ENCODE measurements around the gene C2. TPM values are rescaled to one million over a fixed set of nuclear protein-coding genes. Genes with fewer than 3 reads are reported as not detected.

The C2 gene
- total RNA-seq, 1 donor from 2014 or later, result 2.2 TPM

DNA sequence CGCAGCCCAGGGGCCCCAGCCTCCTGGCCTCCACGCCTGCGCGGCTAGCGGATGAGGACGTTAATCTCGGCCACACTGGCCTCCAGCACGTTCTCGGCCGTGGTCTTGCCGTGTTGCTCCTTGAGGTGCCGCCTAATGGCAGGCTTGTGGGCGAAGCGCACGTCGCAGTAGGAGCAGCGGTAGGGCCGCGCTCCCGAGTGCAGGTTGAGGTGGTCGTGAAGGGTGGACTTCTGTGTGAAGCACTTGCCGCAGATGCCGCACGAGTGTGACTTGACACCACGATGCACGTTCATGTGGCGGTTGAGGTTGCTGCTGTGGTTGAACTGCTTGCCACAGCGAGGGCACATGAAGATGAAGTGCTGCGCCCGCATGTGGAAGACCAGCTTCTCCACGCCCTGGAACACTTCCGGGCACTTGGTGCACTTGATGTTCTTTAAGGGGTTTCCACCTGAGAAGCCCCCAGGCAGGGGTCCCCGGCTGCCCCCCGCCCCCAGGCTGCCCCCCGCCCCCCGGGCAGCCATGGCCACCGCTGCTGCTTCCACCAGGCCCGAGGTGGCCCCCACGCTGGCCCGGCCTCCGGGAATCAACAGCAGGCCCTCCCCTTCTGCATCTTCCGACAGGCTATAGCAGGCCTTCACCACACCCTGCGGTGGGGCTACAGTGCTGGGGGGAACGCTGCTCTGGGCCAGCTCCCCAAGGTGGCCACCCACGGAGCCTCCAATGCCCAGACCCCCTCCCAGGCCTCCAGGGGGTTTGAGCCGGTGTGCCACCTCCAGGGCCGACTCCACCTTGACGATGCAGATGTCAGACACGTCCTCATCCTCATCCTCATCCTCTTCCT is 27.4 kb upstream of the C2 start:
- peak overlapping the region; percentile 85 for H3K4me3 Mint-ChIP-seq
- peak overlapping the region; percentile 92 for H3K27ac Mint-ChIP-seq
- no peak for DNase-seq (ENCODE audit: extremely low spot score, unreplicated experiment)
- peaks cover 16% of the 10 kb centered on the region for H3K4me1 Mint-ChIP-seq (ENCODE audit: unreplicated experiment)
- no peaks in the 10 kb centered on the region for H3K9me3 Mint-ChIP-seq
- no peaks in the 10 kb centered on the region for H3K27me3 Mint-ChIP-seq
- no peak for TF ChIP-seq CTCF (conservative IDR thresholded peaks at IDR 0.05)
- H3K36me3 Mint-ChIP-seq, result no peaks in the 10 kb centered on the region

- TF ChIP-seq CTCF (conservative IDR thresholded peaks at IDR 0.05), result no peak
- Mint-ChIP-seq H3K27ac (peak overlapping the region; percentile 55), H3K36me3 (no peaks in the 10 kb centered on the region), H3K4me3 (peak overlapping the region; percentile 78), H3K9me3 (no peaks in the 10 kb centered on the region), H3K27me3 (no peaks in the 10 kb centered on the region), H3K4me1 (ENCODE audit: unreplicated experiment) (peaks cover 16% of the 10 kb centered on the region)
- DNase-seq (ENCODE audit: extremely low spot score, unreplicated experiment), result no peak
Observed at GRCh38 chr6:31900917-31901414, 26.6 kb upstream of the C2 start.

GRCh38 chr6:31901415-31901952 is 26.0 kb upstream of the C2 start:
- TF ChIP-seq CTCF (conservative IDR thresholded peaks at IDR 0.05), result no peak
- Mint-ChIP-seq H3K4me3 (peak overlapping the region; percentile 78), H3K36me3 (no peaks in the 10 kb centered on the region), H3K27me3 (no peaks in the 10 kb centered on the region), H3K27ac (no peak overlapping the region), H3K9me3 (no peaks in the 10 kb centered on the region), H3K4me1 (ENCODE audit: unreplicated experiment) (peaks cover 21% of the 10 kb centered on the region)
- DNase-seq (ENCODE audit: extremely low spot score, unreplicated experiment), result no peak

GRCh38 chr6:31901953-31902643 is 25.4 kb upstream of the C2 start, which contains the start of gene ZBTB12:
Gene ZBTB12, minus strand, starts transcription at chr6:31902086. Its CDS starts 781 bp downstream, at chr6:31901305.
- H3K4me1 Mint-ChIP-seq (ENCODE audit: unreplicated experiment), result peaks cover 23% of the 10 kb centered on the region
- peak within 1 kb of the TSS; percentile 89 for H3K4me3 Mint-ChIP-seq
- DNase-seq (ENCODE audit: extremely low spot score, unreplicated experiment), result peak; percentile 97
- no peaks in the 10 kb centered on the region for H3K9me3 Mint-ChIP-seq
- no peaks in the 10 kb centered on the region for H3K36me3 Mint-ChIP-seq
- no peaks in the 10 kb centered on the region for H3K27me3 Mint-ChIP-seq
- TF ChIP-seq CTCF (conservative IDR thresholded peaks at IDR 0.05), result no peak
- peak within 1 kb of the TSS; percentile 80 for H3K27ac Mint-ChIP-seq

DNA sequence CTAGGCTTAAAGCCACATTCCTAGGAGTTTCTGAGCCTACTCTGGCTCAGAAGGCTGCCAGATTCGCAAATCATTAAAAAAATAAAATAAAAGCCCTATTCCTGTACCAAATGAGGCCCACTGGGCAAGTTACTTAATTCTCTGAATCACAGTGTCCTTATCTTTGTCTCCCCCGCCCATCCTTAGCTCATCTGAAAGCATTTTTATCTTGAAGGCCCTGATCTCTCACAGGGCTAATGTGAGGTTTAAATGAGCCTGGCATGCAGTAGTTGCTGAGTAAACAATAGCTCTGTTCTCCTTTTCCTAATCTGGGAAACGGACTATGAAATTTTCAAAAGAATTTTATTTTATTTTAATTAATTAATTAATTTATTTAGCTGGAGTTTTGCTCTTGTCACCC is 23.6 kb upstream of the C2 start:
- H3K27ac Mint-ChIP-seq, result no peak overlapping the region
- H3K4me1 Mint-ChIP-seq (ENCODE audit: unreplicated experiment), result peaks cover 23% of the 10 kb centered on the region
- no peak for DNase-seq (ENCODE audit: extremely low spot score, unreplicated experiment)
- H3K4me3 Mint-ChIP-seq, result peak overlapping the region; percentile 39
- H3K9me3 Mint-ChIP-seq, result no peaks in the 10 kb centered on the region
- no peaks in the 10 kb centered on the region for H3K36me3 Mint-ChIP-seq
- no peak for TF ChIP-seq CTCF (conservative IDR thresholded peaks at IDR 0.05)
- no peaks in the 10 kb centered on the region for H3K27me3 Mint-ChIP-seq
